Urothelium cell line (cell line): ENCODE results near the gene SRD5A2.

ENCODE experiments used
- DNase-seq: peaks from one replicate; pipeline ENCODE4 v3.0.0; 2011; ENCODE audit warnings: low spot score, mixed read lengths
- FAIRE-seq: peaks from 2 replicates; lab custom pipeline; 2011; peaks lifted over from hg19 to GRCh38; lab: Jason Lieb, UNC

SRD5A2 gene

DNA sequence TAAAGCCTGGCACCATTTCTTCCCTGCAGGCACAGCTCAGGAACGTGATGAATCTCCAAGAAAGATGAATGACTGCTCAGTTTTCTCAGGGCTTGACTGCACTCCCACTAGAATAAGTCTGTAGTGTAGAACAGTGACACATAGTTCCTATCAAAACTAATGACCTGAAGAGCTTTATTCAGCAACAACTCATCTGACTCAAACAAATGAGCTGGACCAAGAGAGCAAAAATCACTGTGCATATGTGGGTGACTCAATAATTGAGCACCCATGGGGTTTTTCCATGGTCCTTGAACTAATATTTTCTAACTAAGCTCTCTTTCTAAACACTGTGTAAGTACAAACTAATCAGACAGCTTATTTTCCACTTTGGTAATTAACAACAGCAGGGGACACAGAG is 105.0 kb downstream of the SRD5A2 start:
- DNase-seq (no peak), FAIRE-seq (no peak)

GRCh38 chr2:31474296-31474695 is 106.4 kb downstream of the SRD5A2 start:
- FAIRE-seq: no peak
- DNase-seq: no peak
